Measurements from ENCODE around the gene XBP1. TPM values are rescaled to one million over a fixed set of nuclear protein-coding genes. Genes with fewer than 3 reads are reported as not detected.
A peak's percentile ranks its signal among the peaks of the same experiment; 100 is the strongest.
"Not testable (repeated sequence)": the region's sequence is repeated elsewhere in the genome, so short reads cannot be mapped to it uniquely, and the experiment has no call there.

Gene XBP1
- 100 to 1,000 TPM; 120 to 293 (median 144) TPM for total RNA-seq
- 100 to 1,000 TPM; 250 to 417 TPM for polyA plus RNA-seq
- total RNA-seq, result 246 reads per million, percentile 95 among the genes with 10 or more reads in this experiment

DNA sequence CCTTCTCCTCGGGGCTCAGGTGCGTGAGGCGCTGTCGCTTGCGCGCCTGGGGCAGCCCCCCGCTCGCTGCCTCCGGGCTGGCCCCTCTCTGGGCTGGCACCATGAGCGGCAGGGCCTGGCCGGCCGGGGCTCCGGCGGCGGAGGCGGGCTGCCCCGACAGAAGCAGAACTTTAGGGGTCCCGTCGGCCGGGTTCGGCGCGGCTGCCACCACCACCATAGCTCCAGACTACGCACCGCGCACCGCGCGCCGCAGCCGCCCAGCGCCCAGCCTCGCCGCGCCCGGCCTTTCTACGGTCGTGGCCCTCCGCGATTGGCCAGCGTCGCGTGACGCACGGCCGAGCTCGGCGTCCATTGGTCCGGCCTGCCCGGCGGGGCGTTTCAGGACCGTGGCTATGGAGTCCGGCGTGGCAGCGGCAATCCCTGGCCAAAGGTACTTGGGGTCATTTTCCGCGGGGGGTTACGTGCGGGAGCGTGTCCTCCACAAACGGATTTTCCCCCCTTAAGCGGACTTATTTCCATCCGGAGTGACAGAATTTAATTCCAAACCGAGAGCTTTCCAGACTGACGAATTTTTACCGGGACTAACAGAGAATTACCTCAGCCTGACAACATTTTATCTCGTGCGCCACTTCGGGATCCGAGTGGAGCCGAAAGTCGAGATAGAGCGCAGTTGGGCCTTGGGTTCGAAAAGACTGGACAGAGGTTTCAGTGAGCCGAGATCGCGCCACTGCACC is at the start of gene XBP1:
Gene XBP1 (minus strand): TSS at position 262 of the 734 bp plus-strand sequence.
- Histone ChIP-seq H3K27ac (ENCODE audit: low read depth, low read length) (peak within 1 kb of the TSS; percentile 99), H3K4me3 (ENCODE audit: low read length) (peak within 1 kb of the TSS; percentile 81), H3K36me3 (ENCODE audit: control insufficient read depth in 2 of 3, insufficient read depth in 3 of 3, low read length in 3 of 3) (peaks cover 15 to 30% (median 20%) of the 10 kb centered on the region in 3 experiments), H3K4me1 (ENCODE audit: control insufficient read depth in 2 of 2, insufficient read depth in 2 of 2, low read length in 2 of 2) (peaks cover 25 to 41% of the 10 kb centered on the region in 2 donors), H3K27me3 (ENCODE audit: control insufficient read depth in 2 of 2, insufficient read depth in 2 of 2, low read length in 2 of 2) (no peaks in the 10 kb centered on the region), H3K9me3 (ENCODE audit: control insufficient read depth in 2 of 3, low read length in 3 of 3) (no peaks in the 10 kb centered on the region)
- H3K27me3 Mint-ChIP-seq, result no peaks in the 10 kb centered on the region
- POLR2A ChIA-PET, result interaction anchor here (0.8 to 7.8 kb wide), 11 partner anchors 12 to 881 kb away, joined by 3 to 194 read pairs (median 29); partner anchors contain the start of genes CCDC117, CHEK2, HSCB and PITPNB
- CTCF ChIA-PET, result interaction anchor here (0.8 to 4.4 kb wide), 4 partner anchors 10 to 29 kb away, joined by 3 to 26 read pairs (median 4); no protein-coding TSS in a partner anchor
- peaks cover 26 to 63% (median 50%) of the 10 kb centered on the region in 7 donors for H3K4me1 Mint-ChIP-seq
- peak; percentile 82 to 94 (median 88) for DNase-seq
- H3K36me3 Mint-ChIP-seq, result peaks cover 6 to 53% (median 21%) of the 10 kb centered on the region in 5 donors
- peak within 1 kb of the TSS; percentile 90 to 100 (median 99) for H3K27ac Mint-ChIP-seq
- intact Hi-C loops (cut with micrococcal nuclease), result loop anchor here (1.0 to 10.0 kb wide), 8 partner anchors 8 to 883 kb away; partner anchors contain the start of genes HSCB (in 2 of the 2), CCDC117 (in 1 of the 2), PITPNB (in 1 of the 2) and TTC28 (in 1 of the 2)
- peaks cover 0 to 6% (median 0%) of the 10 kb centered on the region in 11 donors for H3K9me3 Mint-ChIP-seq
- peak; percentile 96 for ATAC-seq
- peak within 1 kb of the TSS; percentile 91 to 99 (median 95) for H3K4me3 Mint-ChIP-seq

GRCh38 chr22:28846994-28847393 is 46.6 kb upstream of the XBP1 start:
- DNase-seq, result no peak
- intact Hi-C loops (cut with micrococcal nuclease), result no loop called here
- no peaks in the 10 kb centered on the region for H3K27me3 ChIP-seq (ENCODE audit: control insufficient read depth in 2 of 2, insufficient read depth in 2 of 2, low read length in 2 of 2)
- H3K9me3 Mint-ChIP-seq, result peaks cover 0 to 23% (median 6%) of the 10 kb centered on the region in 11 donors
- H3K27ac ChIP-seq (ENCODE audit: low read depth, low read length), result no peak overlapping the region
- ChIA-PET CTCF (no interaction called here), POLR2A (no interaction called here)
- H3K4me1 Mint-ChIP-seq, result no peaks in the 10 kb centered on the region
- no peak overlapping the region for H3K27ac Mint-ChIP-seq
- no peaks in the 10 kb centered on the region for H3K4me1 ChIP-seq (ENCODE audit: control insufficient read depth in 2 of 2, insufficient read depth in 2 of 2, low read length in 2 of 2)
- no peaks in the 10 kb centered on the region for H3K36me3 ChIP-seq (ENCODE audit: control insufficient read depth in 2 of 3, insufficient read depth in 3 of 3, low read length in 3 of 3)
- ATAC-seq, result no peak
- H3K36me3 Mint-ChIP-seq, result peaks cover 4 to 19% (median 10%) of the 10 kb centered on the region in 5 donors
- peaks cover 0 to 10% (median 0%) of the 10 kb centered on the region in 5 donors for H3K27me3 Mint-ChIP-seq
- H3K4me3 Mint-ChIP-seq, result no peak overlapping the region
- H3K4me3 ChIP-seq (ENCODE audit: low read length), result no peak overlapping the region
- H3K9me3 ChIP-seq (ENCODE audit: control insufficient read depth in 2 of 3, low read length in 3 of 3), result peaks cover 0 to 6% (median 0%) of the 10 kb centered on the region in 3 experiments

- H3K4me3 ChIP-seq (ENCODE audit: low read length); H3K4me3 Mint-ChIP-seq; H3K4me1 ChIP-seq (ENCODE audit: control insufficient read depth in 2 of 2, insufficient read depth in 2 of 2, low read length in 2 of 2); ATAC-seq; POLR2A ChIA-PET; intact Hi-C loops (cut with micrococcal nuclease); H3K27ac Mint-ChIP-seq; DNase-seq; H3K9me3 ChIP-seq (ENCODE audit: control insufficient read depth in 2 of 3, low read length in 3 of 3); H3K4me1 Mint-ChIP-seq; H3K36me3 ChIP-seq (ENCODE audit: control insufficient read depth in 2 of 3, insufficient read depth in 3 of 3, low read length in 3 of 3); CTCF ChIA-PET; H3K27me3 Mint-ChIP-seq; H3K27me3 ChIP-seq (ENCODE audit: control insufficient read depth in 2 of 2, insufficient read depth in 2 of 2, low read length in 2 of 2); H3K27ac ChIP-seq (ENCODE audit: low read depth, low read length): not testable (repeated sequence)
- H3K9me3 Mint-ChIP-seq, result peaks cover 0 to 23% (median 6%) of the 10 kb centered on the region in 11 donors
- H3K36me3 Mint-ChIP-seq, result peaks cover 0 to 13% (median 4%) of the 10 kb centered on the region in 5 donors
Measured at GRCh38 chr22:28844277-28844676, 43.9 kb upstream of the XBP1 start.

DNA sequence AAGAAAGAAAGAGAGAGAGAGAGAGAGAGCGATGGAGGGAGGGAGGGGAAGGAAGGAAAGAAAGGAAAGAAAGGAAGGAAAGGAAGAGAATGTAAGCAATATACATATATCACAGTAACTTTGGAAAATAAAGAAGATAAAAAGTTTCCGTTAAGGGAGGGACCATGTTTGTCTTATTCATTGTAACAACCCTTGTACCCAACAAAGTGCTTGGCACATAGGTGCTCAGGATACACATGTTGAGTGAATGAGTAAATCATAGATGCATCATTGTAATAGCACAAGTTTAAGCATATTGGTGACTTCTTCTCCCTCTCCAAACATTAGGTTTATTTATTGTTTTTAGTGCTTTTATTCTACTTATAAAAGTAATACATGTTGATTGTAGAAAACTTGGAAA is 43.3 kb upstream of the XBP1 start:
- H3K9me3 Mint-ChIP-seq, result peaks cover 0 to 23% (median 6%) of the 10 kb centered on the region in 11 donors

GRCh38 chr22:28841111-28841510 is 40.7 kb upstream of the XBP1 start:
- ATAC-seq (no peak), DNase-seq (no peak)
- Histone ChIP-seq H3K4me3 (ENCODE audit: low read length) (no peak overlapping the region), H3K9me3 (ENCODE audit: control insufficient read depth in 2 of 3, low read length in 3 of 3) (no peaks in the 10 kb centered on the region), H3K27ac (ENCODE audit: low read depth, low read length) (no peak overlapping the region), H3K36me3 (ENCODE audit: control insufficient read depth in 2 of 3, insufficient read depth in 3 of 3, low read length in 3 of 3) (no peaks in the 10 kb centered on the region), H3K4me1 (ENCODE audit: control insufficient read depth in 2 of 2, insufficient read depth in 2 of 2, low read length in 2 of 2) (no peaks in the 10 kb centered on the region), H3K27me3 (ENCODE audit: control insufficient read depth in 2 of 2, insufficient read depth in 2 of 2, low read length in 2 of 2) (no peaks in the 10 kb centered on the region)
- Mint-ChIP-seq H3K36me3 (peaks cover 0 to 10% (median 0%) of the 10 kb centered on the region in 5 donors), H3K27ac (no peak overlapping the region), H3K4me1 (peaks cover 0 to 1% (median 0%) of the 10 kb centered on the region in 7 donors), H3K9me3 (peaks cover 0 to 4% (median 0%) of the 10 kb centered on the region in 11 donors), H3K4me3 (no peak overlapping the region), H3K27me3 (peaks cover 0 to 8% (median 0%) of the 10 kb centered on the region in 5 donors)
- intact Hi-C loops (cut with micrococcal nuclease), result no loop called here
- CTCF ChIA-PET, result interaction anchor here (0.5 kb wide), 1 partner anchor 79 kb away, joined by 5 read pairs; no protein-coding TSS in a partner anchor
- POLR2A ChIA-PET, result no interaction called here

More for the DNA sequence above, 43.3 kb upstream of the XBP1 start:
- no peaks in the 10 kb centered on the region for H3K36me3 ChIP-seq (ENCODE audit: control insufficient read depth in 2 of 3, insufficient read depth in 3 of 3, low read length in 3 of 3)
- H3K27me3 ChIP-seq (ENCODE audit: control insufficient read depth in 2 of 2, insufficient read depth in 2 of 2, low read length in 2 of 2), result no peaks in the 10 kb centered on the region
- ATAC-seq (no peak), DNase-seq (no peak)
- Mint-ChIP-seq H3K4me1 (no peaks in the 10 kb centered on the region), H3K27ac (no peak overlapping the region), H3K27me3 (peaks cover 0 to 8% (median 0%) of the 10 kb centered on the region in 5 donors), H3K36me3 (peaks cover 0 to 13% (median 4%) of the 10 kb centered on the region in 5 donors), H3K4me3 (no peak overlapping the region)
- ChIA-PET CTCF (no interaction called here), POLR2A (no interaction called here)
- no peak overlapping the region for H3K4me3 ChIP-seq (ENCODE audit: low read length)
- no peak overlapping the region for H3K27ac ChIP-seq (ENCODE audit: low read depth, low read length)
- no peaks in the 10 kb centered on the region for H3K4me1 ChIP-seq (ENCODE audit: control insufficient read depth in 2 of 2, insufficient read depth in 2 of 2, low read length in 2 of 2)
- peaks cover 0 to 6% (median 0%) of the 10 kb centered on the region in 3 experiments for H3K9me3 ChIP-seq (ENCODE audit: control insufficient read depth in 2 of 3, low read length in 3 of 3)
- intact Hi-C loops (cut with micrococcal nuclease), result no loop called here

DNA sequence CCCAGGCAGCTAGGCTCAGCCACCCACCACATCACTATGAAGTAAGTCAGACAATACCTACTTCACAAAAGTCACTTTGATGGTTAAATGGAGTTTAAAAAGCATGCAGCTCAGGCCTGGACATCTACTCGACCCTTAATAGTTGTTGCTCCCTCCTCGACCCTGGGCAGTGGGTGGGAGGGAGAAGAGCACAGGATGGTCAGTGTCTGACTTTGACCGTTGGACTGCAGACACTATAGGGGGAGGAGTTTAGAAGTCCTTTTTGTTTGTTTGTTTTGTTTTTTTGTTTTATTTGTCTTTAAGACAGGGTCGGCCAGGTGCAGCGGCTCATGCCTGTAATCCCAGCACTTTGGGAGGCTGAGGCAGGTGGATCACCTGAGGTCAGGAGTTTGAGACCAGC is 38.6 kb upstream of the XBP1 start:
- POLR2A ChIA-PET, result interaction anchor here (0.7 kb wide), 1 partner anchor 38 kb away, joined by 4 read pairs; no protein-coding TSS in a partner anchor
- no peak for ATAC-seq
- Mint-ChIP-seq H3K9me3 (peaks cover 0 to under 1% (median 0%) of the 10 kb centered on the region in 11 donors), H3K4me1 (peaks cover 0 to 4% (median 0%) of the 10 kb centered on the region in 7 donors), H3K36me3 (peaks cover 0 to 11% (median 4%) of the 10 kb centered on the region in 5 donors), H3K27me3 (peaks cover 0 to 6% (median 0%) of the 10 kb centered on the region in 5 donors), H3K27ac (no peak overlapping the region), H3K4me3 (no peak overlapping the region)
- no peak for DNase-seq
- intact Hi-C loops (cut with micrococcal nuclease), result no loop called here
- H3K27ac ChIP-seq (ENCODE audit: low read depth, low read length), result no peak overlapping the region
- H3K4me3 ChIP-seq (ENCODE audit: low read length), result no peak overlapping the region
- CTCF ChIA-PET, result no interaction called here
- H3K27me3 ChIP-seq (ENCODE audit: control insufficient read depth in 2 of 2, insufficient read depth in 2 of 2, low read length in 2 of 2), result no peaks in the 10 kb centered on the region
- no peaks in the 10 kb centered on the region for H3K36me3 ChIP-seq (ENCODE audit: control insufficient read depth in 2 of 3, insufficient read depth in 3 of 3, low read length in 3 of 3)
- no peaks in the 10 kb centered on the region for H3K4me1 ChIP-seq (ENCODE audit: control insufficient read depth in 2 of 2, insufficient read depth in 2 of 2, low read length in 2 of 2)
- H3K9me3 ChIP-seq (ENCODE audit: control insufficient read depth in 2 of 3, low read length in 3 of 3), result no peaks in the 10 kb centered on the region
